Mesodermal cell (in vitro differentiated cells): ENCODE results near the gene LRRC3C. TPM values are rescaled to one million over a fixed set of nuclear protein-coding genes. Genes with fewer than 3 reads are reported as not detected.
"Not testable (repeated sequence)": the region's sequence is repeated elsewhere in the genome, so short reads cannot be mapped to it uniquely, and the experiment has no call there.

Source experiments
- H3K27ac ChIP-seq: 2 replicates; pipeline ENCODE4 v1.7.0; 2013; ENCODE audit warnings: mild to moderate bottlenecking, low read depth, low read length, moderate library complexity; ENCODE audit not compliant: severe bottlenecking
- H3K36me3 ChIP-seq: 2 replicates; pipeline ENCODE4 v1.7.1; 2013; ENCODE audit warnings: mild to moderate bottlenecking, low read length, moderate library complexity; ENCODE audit not compliant: control insufficient read depth, insufficient read depth
- H3K4me1 ChIP-seq: one replicate; pipeline ENCODE4 v1.7.1; 2013; ENCODE audit warnings: mild to moderate bottlenecking, low read length; ENCODE audit not compliant: insufficient read depth, control insufficient read depth, poor library complexity, severe bottlenecking
- H3K4me3 ChIP-seq: 2 replicates; pipeline ENCODE4 v1.7.0; 2013; ENCODE audit warnings: low read length, control low read depth, mild to moderate bottlenecking; ENCODE audit not compliant: insufficient read depth, poor library complexity, severe bottlenecking; ENCODE audit errors: extremely low read depth
- H3K9me3 ChIP-seq: 2 replicates; pipeline ENCODE4 v1.7.1; 2013; ENCODE audit warnings: mild to moderate bottlenecking, low read length, moderate library complexity; ENCODE audit not compliant: control insufficient read depth
- WGBS, 2 experiments: methylation state at CpG; one replicate each; pipeline ENCODE4 v1.1.5; 2013; ENCODE audit warnings: missing lambda C conversion rate in 2 of 2; ENCODE audit not compliant: insufficient coverage in 2 of 2; 5-methylcytosine and 5-hydroxymethylcytosine counted together
- polyA plus RNA-seq, 2 experiments: library from polyadenylated mRNA; stranded (reverse); fragments of 50-300 nt; gene quantifications; one replicate each; pipeline ENCODE4 v1.2.3, GENCODE V29; 2013

LRRC3C gene
- not detected for polyA plus RNA-seq (2013, experiment 1 of 2)
- not detected for polyA plus RNA-seq (2013, experiment 2 of 2)

- Histone ChIP-seq H3K4me1 (peaks cover 27% of the 10 kb centered on the region), H3K36me3 (peaks cover 18% of the 10 kb centered on the region), H3K4me3 (peak within 1 kb of the TSS; percentile 100), H3K27ac (peak within 1 kb of the TSS; percentile 84), H3K9me3 (no peaks in the 10 kb centered on the region)
- 1 to 2% methylated on average over 46 to 49 of the region's 72 CpGs for WGBS, 2 experiments
These were observed at the start of gene LRRC3C, which contains the start of gene ORMDL3 for GRCh38 chr17:39927101-39927928. LRRC3C (plus strand) TSS chr17:39927732; CDS start chr17:39941524, 13,792 bp downstream. ORMDL3 (minus strand) TSS chr17:39927601; CDS start chr17:39924203, 3,398 bp downstream.

- not testable (repeated sequence) for H3K27ac ChIP-seq, H3K36me3 ChIP-seq, H3K4me3 ChIP-seq, H3K9me3 ChIP-seq, H3K4me1 ChIP-seq
- WGBS, 2 experiments, result 71 to 78% methylated on average over 3 of the region's 5 CpGs
These were observed 41.4 kb upstream of the LRRC3C start for GRCh38 chr17:39886102-39886501.

- Histone ChIP-seq H3K9me3 (no peaks in the 10 kb centered on the region), H3K4me1 (no peaks in the 10 kb centered on the region), H3K27ac (no peak overlapping the region), H3K36me3 (no peaks in the 10 kb centered on the region), H3K4me3 (no peak overlapping the region)
These were observed 40.5 kb upstream of the LRRC3C start for GRCh38 chr17:39887078-39887477.

DNA sequence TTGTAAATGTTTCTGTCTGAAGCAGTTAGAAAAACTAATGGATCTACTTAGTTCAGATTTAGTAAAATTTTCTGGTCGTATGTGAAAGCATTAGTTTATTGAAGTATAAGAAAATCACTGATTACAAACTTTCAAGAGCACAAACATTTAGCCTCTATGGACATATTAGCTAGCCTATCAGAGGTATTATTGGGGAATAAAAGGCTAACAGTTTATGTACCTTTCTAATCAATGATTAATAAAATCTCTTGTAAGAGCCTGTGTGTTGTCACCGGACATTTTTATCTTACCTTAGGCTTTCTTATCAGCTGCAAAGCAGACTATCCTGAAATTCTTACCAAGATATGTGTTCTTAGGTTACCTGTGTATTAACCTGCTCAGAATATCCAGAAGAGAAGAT, 38.3 kb upstream of the LRRC3C start:
- no peaks in the 10 kb centered on the region for H3K36me3 ChIP-seq
- WGBS, 2 experiments, result 43% methylated on average over 1 of the region's 2 CpGs; no CpG with 5 or more reads in 1 of the 2 experiments
- no peak overlapping the region for H3K27ac ChIP-seq
- no peaks in the 10 kb centered on the region for H3K4me1 ChIP-seq
- no peak overlapping the region for H3K4me3 ChIP-seq
- H3K9me3 ChIP-seq, result no peaks in the 10 kb centered on the region

DNA sequence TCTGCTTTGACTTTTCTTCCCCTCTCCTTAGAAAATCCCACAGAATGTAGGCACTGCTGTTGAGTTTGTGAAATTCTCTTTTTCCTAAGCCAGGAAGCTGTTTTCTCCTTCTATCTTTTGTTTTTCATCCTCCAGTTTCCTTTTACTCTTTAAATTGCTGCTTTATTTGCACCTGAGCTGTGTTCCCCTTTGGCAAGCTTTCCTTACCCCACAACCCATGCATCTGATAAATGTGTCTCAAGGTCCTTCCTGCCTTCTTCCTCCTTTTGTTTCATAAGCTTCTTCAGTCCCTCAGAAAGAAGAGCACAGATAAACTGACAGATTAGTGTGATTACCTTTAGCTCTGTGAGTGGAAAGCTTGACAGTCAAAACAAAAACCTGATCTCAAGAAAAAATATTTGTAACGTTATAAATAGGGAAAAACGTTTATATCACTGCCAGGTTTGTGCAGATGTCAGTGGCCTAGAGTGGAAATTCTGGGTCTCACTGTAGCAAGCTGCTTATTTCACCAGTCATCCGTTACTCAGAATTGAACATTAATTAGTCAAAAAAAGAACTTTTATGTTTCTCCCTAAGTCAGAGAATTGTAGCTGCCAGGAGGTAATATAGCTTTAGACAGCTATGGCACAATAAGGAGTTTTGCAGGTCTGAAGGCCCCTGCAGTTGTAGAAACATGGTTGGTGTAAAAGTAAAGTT, 32.7 kb upstream of the LRRC3C start:
- WGBS, 2 experiments, result no CpG with 5 or more reads among the region's 3 CpGs
- Histone ChIP-seq H3K4me1 (no peaks in the 10 kb centered on the region), H3K9me3 (no peaks in the 10 kb centered on the region), H3K27ac (no peak overlapping the region), H3K4me3 (no peak overlapping the region), H3K36me3 (no peaks in the 10 kb centered on the region)

- H3K9me3 ChIP-seq, result no peaks in the 10 kb centered on the region
- no peaks in the 10 kb centered on the region for H3K36me3 ChIP-seq
- no peak overlapping the region for H3K4me3 ChIP-seq
- no peak overlapping the region for H3K27ac ChIP-seq
- no peaks in the 10 kb centered on the region for H3K4me1 ChIP-seq
- 80 to 100% methylated on average over 2 to 3 of the region's 4 CpGs for WGBS, 2 experiments
These were observed 29.4 kb upstream of the LRRC3C start for GRCh38 chr17:39898088-39898487.

- no peak overlapping the region for H3K27ac ChIP-seq
- H3K9me3 ChIP-seq, result no peaks in the 10 kb centered on the region
- no peaks in the 10 kb centered on the region for H3K4me1 ChIP-seq
- H3K36me3 ChIP-seq, result no peaks in the 10 kb centered on the region
- no peak overlapping the region for H3K4me3 ChIP-seq
These were observed 28.3 kb upstream of the LRRC3C start for GRCh38 chr17:39899215-39899614.

GRCh38 chr17:39902027-39902426, 25.5 kb upstream of the LRRC3C start:
- H3K4me3 ChIP-seq, H3K36me3 ChIP-seq, H3K27ac ChIP-seq, H3K4me1 ChIP-seq, H3K9me3 ChIP-seq: not testable (repeated sequence)
- WGBS, 2 experiments, result 100% methylated on average over 1 of the region's 2 CpGs

DNA sequence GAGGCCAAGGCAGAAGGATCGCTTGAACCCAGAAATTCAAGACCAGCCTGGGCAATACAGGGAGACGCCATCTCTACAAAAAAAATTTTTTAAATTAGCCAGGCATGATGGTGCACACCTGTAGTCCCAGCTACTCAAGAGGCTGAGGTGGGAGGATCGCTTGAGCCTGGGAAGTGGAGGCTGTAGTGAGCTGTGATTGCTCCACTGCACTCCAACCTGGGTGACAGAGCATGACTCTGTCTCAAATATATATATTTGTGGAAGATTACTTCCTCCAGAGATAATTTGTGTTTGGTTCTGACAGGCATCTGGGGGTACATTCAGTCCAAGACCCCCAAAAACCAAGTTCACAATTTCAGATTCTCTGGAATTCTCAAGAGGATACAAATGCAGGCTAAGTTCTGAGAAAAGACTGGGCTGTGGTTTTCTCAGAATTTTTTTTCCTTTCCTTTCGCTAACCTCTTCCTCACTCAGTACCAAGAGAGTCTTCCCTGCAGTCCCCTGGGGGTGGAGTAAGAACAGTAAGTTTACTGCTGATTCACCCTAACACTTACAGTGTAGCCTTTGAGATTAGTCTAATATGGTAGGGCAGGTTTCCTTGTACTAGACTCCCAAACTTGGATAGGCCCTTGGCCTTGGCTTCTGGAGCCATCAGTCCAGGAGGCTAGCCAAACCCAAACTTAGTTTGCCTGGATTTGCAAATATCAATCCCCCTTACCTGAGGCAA, 24.2 kb upstream of the LRRC3C start:
- no peaks in the 10 kb centered on the region for H3K9me3 ChIP-seq
- H3K4me1 ChIP-seq, result no peaks in the 10 kb centered on the region
- H3K4me3 ChIP-seq, result no peak overlapping the region
- H3K27ac ChIP-seq, result no peak overlapping the region
- WGBS, 2 experiments, result 83 to 95% methylated on average over 2 to 3 of the region's 4 CpGs
- peaks cover 2% of the 10 kb centered on the region for H3K36me3 ChIP-seq

GRCh38 chr17:39904990-39905288, 22.6 kb upstream of the LRRC3C start:
- no peaks in the 10 kb centered on the region for H3K9me3 ChIP-seq
- H3K4me1 ChIP-seq, result no peaks in the 10 kb centered on the region
- no peak overlapping the region for H3K4me3 ChIP-seq
- H3K36me3 ChIP-seq, result peaks cover 16% of the 10 kb centered on the region
- 94 to 96% methylated on average over 3 of the region's 3 CpGs for WGBS, 2 experiments
- no peak overlapping the region for H3K27ac ChIP-seq
